Measurements from ENCODE around the gene PIK3R3.
"Not testable (repeated sequence)": the region's sequence is repeated elsewhere in the genome, so short reads cannot be mapped to it uniquely, and the experiment has no call there.

PIK3R3 gene

GRCh38 chr1:46068525-46068924 lies 63.9 kb downstream of the PIK3R3 start:
- Histone ChIP-seq H3K27me3 (ENCODE audit: control insufficient read depth, insufficient read depth, low read length) (no peaks in the 10 kb centered on the region), H3K9me3 (ENCODE audit: control insufficient read depth, insufficient read depth, low read length) (no peaks in the 10 kb centered on the region), H3K36me3 (ENCODE audit: control insufficient read depth, insufficient read depth, low read length) (no peaks in the 10 kb centered on the region), H3K4me3 (ENCODE audit: low read length) (no peak overlapping the region), H3K4me1 (ENCODE audit: control insufficient read depth, insufficient read depth, low read length) (no peaks in the 10 kb centered on the region), H3K27ac (ENCODE audit: low read length) (no peak overlapping the region)
- WGBS (ENCODE audit: insufficient coverage, insufficient read length) = no CpG with 5 or more reads among the region's 3 CpGs
- no peak for DNase-seq (ENCODE audit: low read depth, low spot score)

DNA sequence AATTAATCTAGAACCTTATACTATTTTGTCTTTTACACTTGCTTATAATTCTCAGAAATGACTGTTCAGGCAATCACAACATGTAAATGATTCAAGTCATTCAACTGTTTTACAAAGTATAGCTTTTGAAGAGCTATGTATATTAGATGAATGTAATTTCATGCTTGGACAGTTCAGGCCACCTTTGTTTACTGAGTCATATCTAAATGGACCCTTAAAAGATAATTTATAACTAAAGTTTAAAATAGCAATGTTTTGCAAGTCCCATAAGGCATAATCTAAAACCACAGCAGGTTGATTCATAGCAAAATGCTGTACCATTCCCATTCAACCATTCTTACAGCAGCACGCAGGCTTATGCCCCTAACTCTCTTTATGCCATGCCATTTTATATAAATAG lies 64.8 kb downstream of the PIK3R3 start:
- no peak overlapping the region for H3K27ac ChIP-seq (ENCODE audit: low read length)

GRCh38 chr1:46065405-46065804 lies 67.0 kb downstream of the PIK3R3 start:
- Histone ChIP-seq H3K9me3 (ENCODE audit: control insufficient read depth, insufficient read depth, low read length) (no peaks in the 10 kb centered on the region), H3K36me3 (ENCODE audit: control insufficient read depth, insufficient read depth, low read length) (no peaks in the 10 kb centered on the region), H3K27ac (ENCODE audit: low read length) (no peak overlapping the region), H3K4me3 (ENCODE audit: low read length) (no peak overlapping the region), H3K27me3 (ENCODE audit: control insufficient read depth, insufficient read depth, low read length) (no peaks in the 10 kb centered on the region), H3K4me1 (ENCODE audit: control insufficient read depth, insufficient read depth, low read length) (no peaks in the 10 kb centered on the region)
- DNase-seq (ENCODE audit: low read depth, low spot score) = no peak

More for the DNA sequence above, 64.8 kb downstream of the PIK3R3 start:
- no CpG with 5 or more reads among the region's 1 CpG for WGBS (ENCODE audit: insufficient coverage, insufficient read length)
- no peak for DNase-seq (ENCODE audit: low read depth, low spot score)
- H3K4me3 ChIP-seq (ENCODE audit: low read length) = no peak overlapping the region
- H3K36me3 ChIP-seq (ENCODE audit: control insufficient read depth, insufficient read depth, low read length) = no peaks in the 10 kb centered on the region
- no peaks in the 10 kb centered on the region for H3K27me3 ChIP-seq (ENCODE audit: control insufficient read depth, insufficient read depth, low read length)
- no peaks in the 10 kb centered on the region for H3K4me1 ChIP-seq (ENCODE audit: control insufficient read depth, insufficient read depth, low read length)
- H3K9me3 ChIP-seq (ENCODE audit: control insufficient read depth, insufficient read depth, low read length) = no peaks in the 10 kb centered on the region

DNA sequence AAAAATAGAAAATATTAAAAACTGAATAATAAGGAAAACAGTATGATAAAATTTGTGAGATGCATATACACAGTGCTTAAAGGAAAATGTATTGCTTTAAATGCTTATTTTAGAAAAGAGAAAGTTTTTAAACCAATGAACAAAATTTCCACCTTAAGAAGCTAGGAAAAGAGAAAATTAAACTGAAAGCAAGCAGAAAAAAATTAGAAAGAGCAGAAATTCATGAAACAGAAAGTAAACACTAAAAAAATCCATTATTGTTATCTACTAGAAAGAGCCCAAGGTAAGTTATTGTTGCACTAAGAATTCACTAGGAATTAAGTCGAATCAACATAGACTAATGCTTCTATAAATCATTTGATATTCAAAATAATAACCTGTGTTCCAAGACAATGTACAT lies 67.7 kb downstream of the PIK3R3 start:
- Histone ChIP-seq H3K27me3 (ENCODE audit: control insufficient read depth, insufficient read depth, low read length) (no peaks in the 10 kb centered on the region), H3K27ac (ENCODE audit: low read length) (no peak overlapping the region), H3K4me1 (ENCODE audit: control insufficient read depth, insufficient read depth, low read length) (no peaks in the 10 kb centered on the region), H3K9me3 (ENCODE audit: control insufficient read depth, insufficient read depth, low read length) (no peaks in the 10 kb centered on the region), H3K36me3 (ENCODE audit: control insufficient read depth, insufficient read depth, low read length) (no peaks in the 10 kb centered on the region), H3K4me3 (ENCODE audit: low read length) (no peak overlapping the region)
- WGBS (ENCODE audit: insufficient coverage, insufficient read length) = no CpG with 5 or more reads among the region's 1 CpG
- no peak for DNase-seq (ENCODE audit: low read depth, low spot score)

DNA sequence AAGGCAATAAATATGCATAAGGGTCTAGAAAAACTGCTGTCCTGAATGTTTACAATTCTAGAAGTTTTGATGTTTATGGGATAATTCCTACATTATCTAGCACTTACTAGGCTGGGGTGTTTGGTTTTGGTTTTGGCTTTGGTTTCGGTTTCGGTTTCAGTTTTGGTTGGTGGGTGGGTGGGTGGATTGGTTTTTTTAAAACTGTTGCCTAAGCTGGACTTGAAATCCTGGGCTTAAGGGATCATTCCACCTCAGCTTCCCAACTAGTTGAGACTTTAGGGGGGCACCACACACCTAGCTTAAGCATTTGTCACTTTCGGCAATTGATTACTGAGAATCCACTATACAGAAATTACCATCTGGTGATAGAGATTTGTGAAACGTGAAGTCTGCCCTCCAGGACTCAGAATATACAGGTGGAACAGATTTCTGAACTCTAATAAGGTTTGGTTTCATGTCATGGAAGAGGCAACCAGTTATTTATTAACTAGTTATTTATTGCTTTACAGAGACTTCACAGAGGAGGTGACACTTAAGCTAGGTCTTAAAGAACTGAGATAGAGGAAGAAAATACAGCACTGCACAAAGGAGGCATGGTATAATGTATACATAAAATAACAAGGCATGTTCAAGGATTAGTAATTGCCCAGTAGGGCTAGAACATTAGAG lies 69.6 kb downstream of the PIK3R3 start:
- WGBS (ENCODE audit: insufficient coverage, insufficient read length) = 100% methylated on average over 2 of the region's 4 CpGs
- H3K27me3 ChIP-seq (ENCODE audit: control insufficient read depth, insufficient read depth, low read length) = no peaks in the 10 kb centered on the region
- H3K4me3 ChIP-seq (ENCODE audit: low read length) = no peak overlapping the region
- DNase-seq (ENCODE audit: low read depth, low spot score) = no peak
- no peaks in the 10 kb centered on the region for H3K9me3 ChIP-seq (ENCODE audit: control insufficient read depth, insufficient read depth, low read length)
- no peak overlapping the region for H3K27ac ChIP-seq (ENCODE audit: low read length)
- no peaks in the 10 kb centered on the region for H3K36me3 ChIP-seq (ENCODE audit: control insufficient read depth, insufficient read depth, low read length)
- H3K4me1 ChIP-seq (ENCODE audit: control insufficient read depth, insufficient read depth, low read length) = no peaks in the 10 kb centered on the region

- Histone ChIP-seq H3K4me1 (ENCODE audit: control insufficient read depth, insufficient read depth, low read length) (no peaks in the 10 kb centered on the region), H3K9me3 (ENCODE audit: control insufficient read depth, insufficient read depth, low read length) (no peaks in the 10 kb centered on the region), H3K27ac (ENCODE audit: low read length) (no peak overlapping the region), H3K36me3 (ENCODE audit: control insufficient read depth, insufficient read depth, low read length) (no peaks in the 10 kb centered on the region), H3K4me3 (ENCODE audit: low read length) (no peak overlapping the region), H3K27me3 (ENCODE audit: control insufficient read depth, insufficient read depth, low read length) (no peaks in the 10 kb centered on the region)
- no peak for DNase-seq (ENCODE audit: low read depth, low spot score)
- no CpG with 5 or more reads among the region's 3 CpGs for WGBS (ENCODE audit: insufficient coverage, insufficient read length)
Observed at GRCh38 chr1:46061146-46061545, 71.3 kb downstream of the PIK3R3 start.

- H3K4me3 ChIP-seq (ENCODE audit: low read length) = no peak overlapping the region
- no peak for DNase-seq (ENCODE audit: low read depth, low spot score)
- no peak overlapping the region for H3K27ac ChIP-seq (ENCODE audit: low read length)
- no peaks in the 10 kb centered on the region for H3K36me3 ChIP-seq (ENCODE audit: control insufficient read depth, insufficient read depth, low read length)
- WGBS (ENCODE audit: insufficient coverage, insufficient read length) = no CpG with 5 or more reads among the region's 5 CpGs
- H3K9me3 ChIP-seq (ENCODE audit: control insufficient read depth, insufficient read depth, low read length) = no peaks in the 10 kb centered on the region
- H3K27me3 ChIP-seq (ENCODE audit: control insufficient read depth, insufficient read depth, low read length) = no peaks in the 10 kb centered on the region; the same call in 1 of the 2 replicates
- H3K4me1 ChIP-seq (ENCODE audit: control insufficient read depth, insufficient read depth, low read length) = no peaks in the 10 kb centered on the region
Observed at GRCh38 chr1:46058936-46059335, 73.5 kb downstream of the PIK3R3 start.

DNA sequence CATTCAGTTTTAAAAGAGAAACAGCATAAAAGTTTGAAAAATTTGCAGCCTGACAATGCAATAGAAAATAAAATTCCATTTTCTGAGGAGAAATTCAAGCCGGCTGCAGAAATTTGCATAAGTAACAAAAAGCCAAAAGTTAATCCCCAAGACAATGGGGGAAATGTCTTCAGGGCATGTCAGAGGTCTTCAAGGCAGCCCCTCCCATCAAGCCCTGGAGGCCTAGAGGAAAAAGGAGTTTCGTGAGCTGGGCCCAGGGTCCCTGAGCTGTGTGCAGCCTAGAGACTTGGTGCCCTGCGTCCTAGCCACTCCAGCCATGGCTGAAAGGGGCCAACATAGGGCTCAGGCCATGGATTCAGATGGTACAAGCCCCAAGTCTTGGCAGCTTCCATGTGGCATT lies 74.6 kb downstream of the PIK3R3 start:
- no peaks in the 10 kb centered on the region for H3K9me3 ChIP-seq (ENCODE audit: control insufficient read depth, insufficient read depth, low read length)
- H3K36me3 ChIP-seq (ENCODE audit: control insufficient read depth, insufficient read depth, low read length) = no peaks in the 10 kb centered on the region
- H3K27me3 ChIP-seq (ENCODE audit: control insufficient read depth, insufficient read depth, low read length) = no peaks in the 10 kb centered on the region; the same call in 1 of the 2 replicates
- no peak overlapping the region for H3K27ac ChIP-seq (ENCODE audit: low read length)
- no peak for DNase-seq (ENCODE audit: low read depth, low spot score)
- H3K4me3 ChIP-seq (ENCODE audit: low read length) = no peak overlapping the region
- WGBS (ENCODE audit: insufficient coverage, insufficient read length) = no CpG with 5 or more reads among the region's 3 CpGs
- H3K4me1 ChIP-seq (ENCODE audit: control insufficient read depth, insufficient read depth, low read length) = no peaks in the 10 kb centered on the region

GRCh38 chr1:46057215-46057614 lies 75.2 kb downstream of the PIK3R3 start:
- H3K36me3 ChIP-seq (ENCODE audit: control insufficient read depth, insufficient read depth, low read length); H3K4me1 ChIP-seq (ENCODE audit: control insufficient read depth, insufficient read depth, low read length); H3K27ac ChIP-seq (ENCODE audit: low read length); DNase-seq (ENCODE audit: low read depth, low spot score); H3K4me3 ChIP-seq (ENCODE audit: low read length); H3K9me3 ChIP-seq (ENCODE audit: control insufficient read depth, insufficient read depth, low read length); H3K27me3 ChIP-seq (ENCODE audit: control insufficient read depth, insufficient read depth, low read length): not testable (repeated sequence)
- WGBS (ENCODE audit: insufficient coverage, insufficient read length) = no CpG with 5 or more reads among the region's 4 CpGs

DNA sequence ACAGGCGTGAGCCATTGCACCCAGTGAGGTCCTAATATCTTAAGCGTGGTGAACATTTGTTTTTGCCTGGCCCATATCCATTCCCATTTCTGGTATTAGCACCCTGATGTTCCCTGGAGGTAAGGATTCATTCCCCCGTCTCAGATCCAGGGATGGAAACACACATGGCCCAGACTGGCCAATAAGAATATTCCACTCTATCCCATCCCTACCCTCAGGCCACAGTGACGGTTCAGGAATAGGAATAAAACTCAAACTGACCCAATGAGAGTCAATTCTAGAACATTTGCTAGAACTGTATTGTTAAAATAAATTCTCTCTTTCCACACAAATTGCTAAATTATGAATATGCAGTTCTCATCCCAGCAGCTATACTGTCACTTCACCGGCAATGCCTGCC lies 76.1 kb downstream of the PIK3R3 start:
- Histone ChIP-seq H3K4me3 (ENCODE audit: low read length) (no peak overlapping the region), H3K27ac (ENCODE audit: low read length) (no peak overlapping the region), H3K4me1 (ENCODE audit: control insufficient read depth, insufficient read depth, low read length) (no peaks in the 10 kb centered on the region), H3K27me3 (ENCODE audit: control insufficient read depth, insufficient read depth, low read length) (no peaks in the 10 kb centered on the region; the same call in 1 of the 2 replicates), H3K9me3 (ENCODE audit: control insufficient read depth, insufficient read depth, low read length) (no peaks in the 10 kb centered on the region), H3K36me3 (ENCODE audit: control insufficient read depth, insufficient read depth, low read length) (no peaks in the 10 kb centered on the region)
- DNase-seq (ENCODE audit: low read depth, low spot score) = no peak
- no CpG with 5 or more reads among the region's 5 CpGs for WGBS (ENCODE audit: insufficient coverage, insufficient read length)

DNA sequence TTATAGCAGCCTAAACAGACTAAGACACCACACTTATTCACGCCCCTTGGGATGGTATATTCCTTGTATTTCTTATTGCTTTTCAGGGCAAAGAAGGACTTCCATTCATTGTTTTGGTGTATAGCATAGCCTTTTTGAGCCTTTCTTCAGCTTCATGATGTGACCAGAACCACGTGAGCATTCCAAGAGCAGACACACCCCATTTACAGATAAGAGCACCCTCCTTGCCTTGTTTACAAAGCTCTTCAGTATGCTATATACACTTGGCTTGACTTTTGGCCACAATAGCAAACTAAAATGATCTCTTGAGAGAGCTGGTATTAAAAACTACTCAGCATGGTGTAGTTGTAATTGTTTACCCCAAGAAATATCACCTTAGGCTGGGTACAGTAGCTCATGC lies 78.7 kb downstream of the PIK3R3 start:
- no peaks in the 10 kb centered on the region for H3K9me3 ChIP-seq (ENCODE audit: control insufficient read depth, insufficient read depth, low read length)
- no peak for DNase-seq (ENCODE audit: low read depth, low spot score)
- no peak overlapping the region for H3K4me3 ChIP-seq (ENCODE audit: low read length)
- H3K36me3 ChIP-seq (ENCODE audit: control insufficient read depth, insufficient read depth, low read length) = no peaks in the 10 kb centered on the region
- no peaks in the 10 kb centered on the region for H3K4me1 ChIP-seq (ENCODE audit: control insufficient read depth, insufficient read depth, low read length)
- no CpG with 5 or more reads among the region's 2 CpGs for WGBS (ENCODE audit: insufficient coverage, insufficient read length)
- no peak overlapping the region for H3K27ac ChIP-seq (ENCODE audit: low read length)
- no peaks in the 10 kb centered on the region; the same call in 1 of the 2 replicates for H3K27me3 ChIP-seq (ENCODE audit: control insufficient read depth, insufficient read depth, low read length)

Data from iPS DF 6.9 (cell line).